HG02623 (cell line): Measurements from ENCODE around the gene SLC7A6.
A peak's percentile ranks its signal among the peaks of the same experiment; 100 is the strongest.
"Not testable (repeated sequence)": the region's sequence is repeated elsewhere in the genome, so short reads cannot be mapped to it uniquely, and the experiment has no call there.

Experiments used
- ATAC-seq: cut with Tn5 transposase; IDR thresholded peaks from one replicate; pipeline ENCODE4 v1.9.1; 2021; ENCODE audit warnings: moderate library complexity; ENCODE audit not compliant: unreplicated experiment

SLC7A6 gene

GRCh38 chr16:68281368-68282063 lies 17.2 kb downstream of the SLC7A6 start:
- no peak for ATAC-seq

- ATAC-seq = no peak
These were observed 17.7 kb downstream of the SLC7A6 start for GRCh38 chr16:68282064-68282452.

- ATAC-seq = no peak
These were observed 19.0 kb downstream of the SLC7A6 start for GRCh38 chr16:68283346-68283745.

- no peak for ATAC-seq
These were observed 19.7 kb downstream of the SLC7A6 start for GRCh38 chr16:68283801-68284598.

- peak; percentile 41 for ATAC-seq
These were observed 20.5 kb downstream of the SLC7A6 start for GRCh38 chr16:68284847-68285246.

GRCh38 chr16:68285683-68286082 lies 21.4 kb downstream of the SLC7A6 start:
- ATAC-seq = no peak

GRCh38 chr16:68286153-68287074 lies 22.1 kb downstream of the SLC7A6 start:
- ATAC-seq = no peak

GRCh38 chr16:68287276-68288251 lies 23.2 kb downstream of the SLC7A6 start:
- no peak for ATAC-seq

- ATAC-seq = no peak
These were observed 23.9 kb downstream of the SLC7A6 start for GRCh38 chr16:68288252-68288650.

- not testable (repeated sequence) for ATAC-seq
These were observed 24.5 kb downstream of the SLC7A6 start for GRCh38 chr16:68288796-68289195.

GRCh38 chr16:68289202-68289601 lies 24.9 kb downstream of the SLC7A6 start:
- peak; percentile 5 for ATAC-seq

- peak; percentile 77 for ATAC-seq
These were observed 25.4 kb downstream of the SLC7A6 start for GRCh38 chr16:68289621-68290329.

- ATAC-seq = no peak
These were observed 26.1 kb downstream of the SLC7A6 start for GRCh38 chr16:68290450-68290849.

GRCh38 chr16:68291227-68291626 lies 26.9 kb downstream of the SLC7A6 start:
- ATAC-seq = no peak

GRCh38 chr16:68292425-68292824 lies 28.1 kb downstream of the SLC7A6 start:
- no peak for ATAC-seq

- ATAC-seq = no peak
These were observed 32.0 kb downstream of the SLC7A6 start for GRCh38 chr16:68296291-68296690.

GRCh38 chr16:68296693-68297092 lies 32.4 kb downstream of the SLC7A6 start:
- no peak for ATAC-seq

- no peak for ATAC-seq
These were observed 33.6 kb downstream of the SLC7A6 start for GRCh38 chr16:68297908-68298307.

GRCh38 chr16:68298312-68298711 lies 34.0 kb downstream of the SLC7A6 start:
- ATAC-seq = no peak
